HEK293 (cell line): ENCODE results near the gene CA10.

Experiments
- BCL11A ChIP-seq: fragments of 450-650 bp; formaldehyde crosslinking; IDR thresholded peaks from 2 replicates; pipeline ENCODE4 v1.5.1; 2016; ENCODE audit warnings: low read depth, missing biosample characterization, missing genetic modification characterization
- CTCF ChIP-seq: fragments of 450-650 bp; formaldehyde crosslinking; IDR thresholded peaks from 2 replicates; pipeline ENCODE4 v1.5.1; 2016; ENCODE audit warnings: missing biosample characterization, missing genetic modification characterization
- PBX3 ChIP-seq: sonication (generic); formaldehyde crosslinking; IDR thresholded peaks from 2 replicates; pipeline ENCODE4 v1.8.1; 2022; ENCODE audit warnings: mild to moderate bottlenecking, moderate library complexity, missing genetic modification reagents
- ZBTB8A ChIP-seq: fragments of 450-650 bp; formaldehyde crosslinking; IDR thresholded peaks from 2 replicates; pipeline ENCODE4 v1.5.1; 2016; ENCODE audit warnings: missing biosample characterization, missing genetic modification characterization
- ZNF18 ChIP-seq: fragments of 450-650 bp; formaldehyde crosslinking; IDR thresholded peaks from 2 replicates; pipeline ENCODE4 v1.5.1; 2016; ENCODE audit warnings: missing biosample characterization, missing genetic modification characterization
- ZNF211 ChIP-seq: fragments of 450-650 bp; formaldehyde crosslinking; IDR thresholded peaks from 2 replicates; pipeline ENCODE4 v1.5.1; 2016; ENCODE audit warnings: low read depth, missing biosample characterization, missing genetic modification characterization

GRCh38 chr17:52084176-52084575, 74.3 kb downstream of the CA10 start:
- no peak for TF ChIP-seq ZNF211 (tag by site-specific recombination)
- no peak for TF ChIP-seq CTCF
- TF ChIP-seq BCL11A (tag by site-specific recombination), result no peak
- TF ChIP-seq PBX3 (CRISPR knock-in tag), result no peak
- no peak for TF ChIP-seq ZBTB8A (tag by site-specific recombination)
- no peak for TF ChIP-seq ZNF18 (tag by site-specific recombination)
